ENCODE results near the gene BRD7. TPM values are rescaled to one million over a fixed set of nuclear protein-coding genes. Genes with fewer than 3 reads are reported as not detected.

Gene BRD7
- polyA plus RNA-seq, 1 donor: 61.6 TPM

DNA sequence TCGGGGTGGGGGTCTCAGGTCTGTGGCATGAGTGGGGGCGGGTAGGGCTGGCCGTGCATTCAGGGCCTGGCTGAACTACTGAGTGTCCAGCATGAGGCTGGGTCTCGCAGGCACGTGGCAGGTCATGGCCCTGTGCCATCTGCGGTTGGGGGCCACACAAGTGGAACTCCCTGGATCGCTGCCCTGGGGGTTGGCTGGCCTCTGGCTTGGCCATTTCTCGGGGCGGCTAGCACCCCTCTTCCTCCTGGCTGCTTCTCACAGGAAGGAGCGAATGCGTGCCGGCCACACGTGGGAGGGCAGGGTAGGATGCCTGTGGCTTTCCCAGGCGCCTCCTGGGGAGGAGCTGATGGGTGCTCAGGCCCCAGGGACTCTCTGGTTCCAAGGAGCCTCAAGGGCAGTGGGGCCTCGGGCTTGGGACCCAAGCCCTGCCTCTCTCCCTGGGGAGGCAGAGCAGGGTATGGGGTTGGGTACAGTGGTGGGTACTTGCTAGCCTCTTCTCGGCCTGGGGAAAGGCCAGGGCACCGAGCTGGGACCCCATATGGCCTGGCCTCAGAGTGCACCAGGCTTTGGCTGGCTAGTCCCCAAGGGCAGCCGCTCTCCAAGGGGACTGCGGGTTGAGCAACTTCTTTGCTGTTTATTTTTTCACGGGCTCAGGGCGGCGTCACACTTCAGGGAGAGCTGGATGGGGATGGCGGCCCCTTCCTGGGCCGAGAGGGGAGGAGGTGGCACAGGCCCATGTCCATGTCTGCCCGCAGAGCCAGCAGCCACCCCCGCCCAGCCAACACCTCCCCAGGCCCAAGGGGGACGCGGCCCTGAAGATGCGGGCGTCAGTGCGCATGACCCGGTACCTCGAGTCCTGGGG, 65.0 kb downstream of the BRD7 start:
- no peak for DNase-seq (ENCODE audit: low read depth)

GRCh38 chr16:50303041-50303604, 65.7 kb downstream of the BRD7 start:
- no peak for DNase-seq (ENCODE audit: low read depth)

DNA sequence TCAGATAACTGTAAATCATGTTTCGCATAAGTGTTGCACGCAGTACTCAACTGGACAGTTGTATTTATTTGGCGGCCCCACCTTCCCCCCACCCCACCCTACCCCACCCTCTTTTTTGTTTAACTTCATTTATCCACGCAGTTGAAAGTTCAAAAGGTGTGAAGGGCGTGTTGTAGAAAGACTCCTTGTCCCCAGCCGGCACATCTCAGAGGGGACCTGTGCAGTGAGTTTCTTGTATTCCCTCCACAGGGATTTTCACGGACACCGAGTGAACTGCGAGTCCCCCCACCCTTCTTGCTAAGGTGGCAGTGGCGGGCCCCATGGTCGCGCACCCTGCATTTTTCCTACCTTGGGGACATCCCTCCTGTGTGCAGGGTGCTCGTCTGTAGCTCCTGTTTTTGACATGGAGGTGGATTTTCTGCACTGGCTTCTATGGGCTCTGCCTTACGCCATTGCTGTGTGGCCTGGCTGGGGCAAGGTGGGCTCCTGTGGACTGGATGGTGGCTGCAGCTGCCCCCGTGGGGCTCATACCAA, 66.2 kb downstream of the BRD7 start:
- DNase-seq (ENCODE audit: low read depth): no peak

- DNase-seq (ENCODE audit: low read depth): no peak
These were observed 66.9 kb downstream of the BRD7 start for GRCh38 chr16:50301626-50302471.

DNA sequence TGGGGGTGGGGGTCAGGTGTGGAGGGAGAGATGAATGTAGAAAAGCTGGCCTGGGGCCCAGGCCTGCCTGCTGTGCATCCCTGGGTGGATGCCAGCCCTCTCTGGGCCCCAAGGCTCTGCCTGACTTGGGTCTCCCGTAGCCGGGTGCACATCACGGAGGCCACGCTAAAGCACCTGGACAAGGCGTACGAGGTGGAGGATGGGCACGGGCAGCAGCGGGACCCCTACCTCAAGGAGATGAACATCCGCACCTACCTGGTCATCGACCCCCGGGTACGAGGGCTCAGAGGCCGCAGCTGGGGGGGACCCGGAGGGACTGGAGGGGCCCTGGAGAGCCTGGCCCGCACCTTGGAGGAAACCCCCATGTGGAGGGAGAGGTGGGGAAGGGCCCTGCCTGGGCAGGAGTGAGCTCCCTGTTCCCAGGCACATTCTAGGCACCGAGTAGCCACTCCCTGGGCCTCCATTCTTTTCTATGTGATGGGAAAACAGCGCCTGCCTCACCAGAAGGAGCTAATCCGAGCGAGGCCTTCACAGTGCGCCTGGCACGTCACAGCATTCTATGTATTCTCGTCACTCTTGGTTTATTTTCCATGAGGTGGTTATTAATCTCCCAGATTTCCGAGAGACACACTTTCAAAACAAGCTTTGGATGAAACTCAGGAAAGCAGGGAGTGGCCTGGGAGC, 67.7 kb downstream of the BRD7 start:
- DNase-seq (ENCODE audit: low read depth): no peak

DNA sequence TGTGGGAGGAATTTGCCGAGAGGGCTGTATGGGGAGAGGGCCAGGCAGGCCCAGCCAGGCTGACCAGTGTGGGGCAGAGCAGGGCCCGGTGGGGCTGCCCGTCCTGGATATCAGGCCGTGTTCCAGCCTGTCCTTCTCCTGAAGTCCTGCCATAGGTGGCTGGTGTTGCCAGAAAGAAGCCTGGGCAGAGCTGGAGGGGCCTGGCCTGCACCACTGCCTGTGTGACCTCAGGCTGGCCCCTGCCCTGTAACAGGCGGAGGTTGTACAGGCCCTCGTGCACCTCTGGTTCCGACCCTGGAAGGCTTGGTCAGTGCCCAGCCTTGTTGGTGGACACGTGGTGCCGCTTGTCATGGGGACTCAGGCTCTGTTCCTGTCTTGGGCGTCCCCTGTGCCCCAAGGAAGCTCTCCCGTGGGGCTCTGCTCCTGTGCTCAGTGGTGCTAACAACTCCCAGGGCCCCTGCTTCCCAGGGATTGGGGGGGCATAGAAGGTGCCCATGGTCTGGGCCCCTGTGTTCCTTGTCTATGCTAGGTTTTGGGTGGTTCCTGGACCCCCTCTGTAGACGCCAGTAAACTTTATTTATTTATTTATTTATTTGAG, 69.2 kb downstream of the BRD7 start:
- DNase-seq (ENCODE audit: low read depth): no peak

- DNase-seq (ENCODE audit: low read depth): no peak
These were observed 69.9 kb downstream of the BRD7 start for GRCh38 chr16:50298591-50299507.

DNA sequence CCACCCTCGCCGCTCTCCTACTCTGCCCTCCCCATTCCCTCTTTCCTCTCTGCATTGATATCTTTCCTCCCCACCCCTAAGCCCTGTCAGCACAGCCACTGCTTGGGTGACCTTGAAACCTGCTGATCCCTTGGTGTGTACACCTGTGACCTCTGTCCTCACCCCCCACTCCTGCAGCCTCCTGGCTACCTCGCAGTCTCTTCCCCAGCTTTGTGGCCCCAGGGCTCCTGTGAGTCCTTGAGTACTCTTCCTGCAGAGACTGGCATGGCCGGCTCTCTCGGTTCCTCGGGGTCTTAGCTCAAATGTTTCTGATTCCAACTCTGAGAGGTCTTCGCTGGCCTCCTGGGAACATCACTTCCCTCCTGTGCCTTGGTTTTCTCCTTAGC, 70.7 kb downstream of the BRD7 start:
- no peak for DNase-seq (ENCODE audit: low read depth)

DNA sequence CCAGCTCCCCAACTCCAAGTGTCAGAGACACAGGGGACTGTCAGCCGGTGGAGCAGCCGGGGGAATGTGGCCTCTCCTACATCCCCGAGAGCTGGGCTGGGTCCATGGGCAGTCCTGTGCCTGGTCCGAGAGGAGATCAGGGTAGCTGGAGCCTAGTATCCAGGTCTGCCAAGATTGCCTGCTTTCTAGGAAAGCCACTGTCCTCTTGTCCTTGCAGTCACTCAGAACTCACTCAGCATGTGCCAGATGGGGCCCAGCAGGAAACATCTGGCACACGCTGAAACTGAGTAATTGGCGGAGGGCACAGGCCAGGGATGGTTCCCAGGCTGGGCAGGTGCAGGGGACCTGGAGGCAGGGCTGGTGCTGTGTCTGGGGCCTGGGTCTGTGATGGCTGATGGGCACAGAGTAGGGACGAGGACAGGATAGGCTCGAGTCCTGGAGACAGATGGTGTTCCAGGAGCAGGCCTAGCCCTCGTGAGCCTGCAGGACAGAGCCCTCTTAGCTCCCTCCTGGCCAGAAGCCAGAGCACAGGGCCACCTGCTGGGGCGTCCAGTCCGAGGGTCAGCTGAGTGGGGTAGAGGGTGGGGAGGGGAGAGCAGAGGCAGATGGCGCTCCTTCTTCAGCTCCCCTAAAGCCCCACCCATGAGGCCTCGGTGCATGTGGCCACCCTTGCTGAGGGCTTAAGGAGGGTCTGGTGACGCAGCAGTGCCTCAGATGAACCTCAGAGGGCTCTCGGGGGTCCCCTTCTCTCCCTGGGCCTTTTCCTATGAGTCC, 71.3 kb downstream of the BRD7 start:
- DNase-seq (ENCODE audit: low read depth): no peak

DNA sequence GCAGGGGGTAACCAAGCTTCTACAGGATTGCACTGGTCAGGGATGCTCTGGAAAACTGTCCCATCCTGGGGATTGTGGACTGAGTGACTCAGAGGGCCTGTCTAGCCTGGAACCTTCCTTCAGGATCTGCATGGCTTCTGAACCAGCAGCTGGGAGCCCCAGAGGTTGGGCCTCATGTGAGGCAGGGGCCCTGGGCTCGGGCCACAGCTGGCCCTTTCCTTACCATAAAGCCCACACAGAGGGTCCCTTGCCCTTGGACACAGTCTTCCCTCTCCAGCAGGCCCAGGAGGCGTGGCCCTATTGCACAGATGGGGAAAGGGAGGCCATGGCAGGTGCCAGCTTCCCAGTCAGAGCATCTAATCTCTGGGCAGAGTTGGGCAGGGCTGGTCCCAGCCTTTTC, 72.0 kb downstream of the BRD7 start:
- DNase-seq (ENCODE audit: low read depth): no peak

DNA sequence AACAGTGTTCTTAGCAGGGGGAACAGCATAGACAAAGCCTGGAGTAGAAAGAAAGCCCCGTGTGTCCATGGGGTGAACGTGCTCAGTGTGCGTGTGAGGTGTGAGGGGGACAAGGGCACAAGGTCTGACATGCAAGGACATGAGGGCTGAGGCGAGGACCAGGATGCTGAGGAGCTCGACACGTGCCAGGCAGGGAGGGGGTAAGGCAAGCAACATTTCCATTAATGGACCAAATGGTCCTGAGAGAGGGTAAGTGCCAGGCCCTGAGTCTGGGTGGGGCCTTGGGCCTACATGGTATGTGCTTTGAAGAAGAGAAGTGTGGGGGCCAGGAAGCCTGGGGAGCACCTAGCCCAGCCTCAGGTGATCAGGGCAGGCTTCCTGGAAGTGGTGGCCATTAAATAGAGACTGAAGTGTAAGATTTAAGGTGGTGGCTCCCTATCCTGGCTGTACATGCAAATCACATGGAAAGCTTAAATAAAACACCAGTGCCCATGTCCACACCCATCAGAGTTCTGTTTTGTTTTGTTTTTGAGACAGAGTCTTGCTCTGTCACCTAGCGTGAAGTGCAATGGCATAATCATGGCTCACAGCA, 73.2 kb downstream of the BRD7 start:
- DNase-seq (ENCODE audit: low read depth): no peak

DNA sequence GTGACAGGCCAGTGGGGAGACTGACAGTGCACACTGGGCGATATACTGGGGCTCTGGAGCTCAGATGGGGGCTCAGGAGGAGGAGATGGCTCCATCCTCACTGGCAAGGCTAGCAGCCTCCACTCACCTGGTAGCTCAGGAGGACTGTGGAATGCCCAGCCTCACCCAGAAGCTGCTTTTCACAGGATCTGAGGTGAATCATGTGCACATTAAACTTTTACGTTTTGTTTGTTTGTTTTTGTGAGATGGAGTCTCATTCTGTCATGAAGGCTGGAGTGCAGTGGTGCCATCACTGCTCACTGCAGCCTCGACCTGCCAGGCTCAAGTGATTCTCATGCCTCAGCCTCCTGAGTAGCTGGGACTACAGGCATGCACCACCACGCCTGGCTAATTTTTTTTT, 73.8 kb downstream of the BRD7 start:
- DNase-seq (ENCODE audit: low read depth): no peak

DNA sequence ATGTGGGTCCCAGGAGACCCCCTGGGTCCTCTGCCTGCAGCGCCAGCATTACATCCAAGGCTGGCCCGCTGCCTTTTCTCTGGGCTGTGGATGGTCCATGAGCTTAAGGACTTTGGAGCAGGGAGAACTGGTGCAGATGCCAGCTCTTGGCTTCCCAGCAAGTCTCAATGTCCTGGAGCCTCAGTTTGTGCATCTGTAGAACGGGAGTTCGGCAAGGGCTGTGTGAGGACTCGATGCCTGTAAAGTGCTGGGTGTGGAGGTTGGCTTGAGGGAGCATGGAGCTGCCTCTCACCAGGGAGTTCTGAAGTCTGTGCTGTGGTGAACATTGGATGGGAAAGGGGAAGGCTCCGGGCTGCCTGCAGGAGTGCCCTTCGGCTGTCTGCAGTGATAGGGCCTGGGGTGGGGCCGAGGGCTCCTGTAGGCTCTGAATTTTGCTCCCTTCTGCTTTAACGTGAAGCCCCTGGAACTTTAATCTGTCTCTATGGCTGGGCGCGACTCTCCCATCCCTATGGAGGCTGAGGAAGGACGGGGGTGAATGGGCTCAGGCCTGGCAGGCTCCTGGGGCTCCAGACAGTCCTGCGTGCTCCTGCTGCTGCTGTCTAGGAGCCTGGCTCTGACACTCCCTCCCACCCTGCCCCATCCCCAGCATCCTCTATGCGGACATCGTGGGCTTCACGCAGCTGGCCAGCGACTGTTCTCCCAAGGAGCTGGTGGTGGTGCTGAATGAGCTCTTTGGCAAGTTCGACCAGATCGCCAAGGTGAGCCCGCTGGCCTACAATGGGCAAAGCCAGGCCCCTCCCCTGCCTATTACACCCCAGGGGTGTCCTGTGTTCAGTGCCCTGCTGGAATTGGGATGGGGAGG, 74.6 kb downstream of the BRD7 start:
- DNase-seq (ENCODE audit: low read depth): no peak

- DNase-seq (ENCODE audit: low read depth): no peak
These were observed 75.6 kb downstream of the BRD7 start for GRCh38 chr16:50293041-50293783.

- no peak for DNase-seq (ENCODE audit: low read depth)
These were observed 76.2 kb downstream of the BRD7 start for GRCh38 chr16:50292566-50292948.

DNA sequence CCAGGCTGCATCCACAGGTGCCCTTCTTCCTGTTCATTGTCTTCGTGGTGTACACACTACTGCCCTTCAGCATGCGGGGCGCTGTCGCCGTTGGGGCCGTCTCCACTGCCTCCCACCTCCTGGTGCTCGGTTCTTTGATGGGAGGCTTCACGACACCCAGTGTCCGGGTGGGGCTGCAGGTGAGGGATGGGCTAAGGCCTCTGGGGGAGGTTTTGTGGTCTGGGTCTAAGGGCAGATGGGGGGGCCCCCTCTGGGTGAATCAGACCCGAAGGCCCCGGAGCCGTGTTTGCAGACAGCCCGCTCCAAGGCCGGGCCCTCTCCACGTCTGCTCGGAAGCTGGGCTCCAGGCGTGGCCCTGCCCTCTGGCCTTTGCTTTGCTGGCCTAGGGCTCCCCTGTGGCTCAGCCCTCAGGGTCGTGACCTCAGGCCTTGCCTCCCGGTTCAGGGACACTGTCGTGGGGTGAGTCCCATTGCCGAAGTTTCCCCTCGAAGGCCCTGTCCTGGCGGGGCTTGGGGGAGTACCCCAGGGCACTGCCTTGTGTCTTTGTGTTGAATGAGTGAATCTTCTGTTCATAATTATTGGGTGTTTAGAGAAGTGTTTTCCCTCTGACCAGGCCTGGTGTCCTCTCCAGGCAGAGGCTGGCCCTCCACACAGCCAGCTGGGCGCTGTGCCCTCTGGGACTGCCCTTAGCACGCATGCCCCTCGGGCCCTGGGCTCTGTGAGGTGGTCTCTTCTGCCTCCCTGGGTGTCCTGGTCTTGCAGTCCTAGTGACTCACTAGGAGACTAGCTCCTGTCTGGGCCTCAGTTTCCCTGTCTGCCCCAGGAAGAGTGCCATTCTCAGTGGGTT, 76.8 kb downstream of the BRD7 start:
- DNase-seq (ENCODE audit: low read depth): no peak

Measured in forelimb muscle (tissue), 1 donor.